HEK293T (cell line): ENCODE results near the gene CCDC71L.
"Not testable (repeated sequence)": the region's sequence is repeated elsewhere in the genome, so short reads cannot be mapped to it uniquely, and the experiment has no call there.

Experiments used
- ELF4 ChIP-seq: fragments of 450-650 bp; IDR thresholded peaks from 2 replicates; pipeline ENCODE4 v1.6.1; 2017; ENCODE audit warnings: antibody characterized with exemption
- FOXM1 ChIP-seq: fragments of 450-650 bp; IDR thresholded peaks from 2 replicates; pipeline ENCODE4 v1.6.1; 2017; ENCODE audit warnings: mild to moderate bottlenecking, borderline replicate concordance
- L3MBTL2 ChIP-seq: fragments of 450-650 bp; conservative IDR thresholded peaks from 2 replicates; pipeline ENCODE4 v1.6.1; 2016; ENCODE audit warnings: mild to moderate bottlenecking
- LEF1 ChIP-seq: fragments of 450-650 bp; IDR thresholded peaks from 2 replicates; pipeline ENCODE4 v1.6.1; 2017; ENCODE audit warnings: mild to moderate bottlenecking, borderline replicate concordance
- NFRKB ChIP-seq: fragments of 450-650 bp; IDR thresholded peaks from 2 replicates; pipeline ENCODE4 v1.6.1; 2016; ENCODE audit warnings: mild to moderate bottlenecking, moderate library complexity
- SP1 ChIP-seq: fragments of 450-650 bp; IDR thresholded peaks from 2 replicates; pipeline ENCODE4 v1.6.1; 2017
- SUZ12 ChIP-seq: fragments of 450-650 bp; IDR thresholded peaks from 2 replicates; pipeline ENCODE4 v1.6.1; 2016; ENCODE audit warnings: mild to moderate bottlenecking
- TARDBP ChIP-seq: fragments of 450-650 bp; IDR thresholded peaks from 2 replicates; pipeline ENCODE4 v1.6.1; 2016

DNA sequence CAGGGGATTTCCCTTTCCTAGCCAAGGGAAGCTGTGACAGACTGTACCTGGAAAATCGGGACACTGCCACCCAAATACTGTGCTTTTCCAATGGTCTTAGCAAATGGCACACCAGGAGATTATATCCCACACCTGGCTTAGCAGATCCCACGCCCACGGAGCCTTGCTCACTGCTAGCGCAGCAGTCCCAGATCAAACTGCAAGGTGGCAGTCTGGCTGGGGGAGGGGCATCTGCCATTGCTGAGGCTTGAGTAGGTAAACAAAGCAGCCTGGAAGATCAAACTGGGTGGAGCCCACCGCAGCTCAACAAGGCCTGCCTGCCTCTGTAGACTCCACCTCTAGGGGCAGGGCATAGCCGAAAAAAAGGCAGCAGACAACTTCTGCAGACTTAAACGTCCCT lies 48.6 kb upstream of the CCDC71L start:
- not testable (repeated sequence) for TF ChIP-seq NFRKB, FOXM1, SP1, L3MBTL2, LEF1, TARDBP, ELF4, SUZ12
